Activated CD8-positive, alpha-beta memory T cell treated with anti-CD3 and anti-CD28 coated beads, Interleukin-2, amount 50 U/mL, for 1 hour (primary cell): ENCODE measurements around the gene SH3BGRL.

Experiments
- DNase-seq: peaks from one replicate; pipeline ENCODE4 v3.0.0-alpha.2; 2020; ENCODE audit errors: extremely low read depth

The SH3BGRL gene

DNA sequence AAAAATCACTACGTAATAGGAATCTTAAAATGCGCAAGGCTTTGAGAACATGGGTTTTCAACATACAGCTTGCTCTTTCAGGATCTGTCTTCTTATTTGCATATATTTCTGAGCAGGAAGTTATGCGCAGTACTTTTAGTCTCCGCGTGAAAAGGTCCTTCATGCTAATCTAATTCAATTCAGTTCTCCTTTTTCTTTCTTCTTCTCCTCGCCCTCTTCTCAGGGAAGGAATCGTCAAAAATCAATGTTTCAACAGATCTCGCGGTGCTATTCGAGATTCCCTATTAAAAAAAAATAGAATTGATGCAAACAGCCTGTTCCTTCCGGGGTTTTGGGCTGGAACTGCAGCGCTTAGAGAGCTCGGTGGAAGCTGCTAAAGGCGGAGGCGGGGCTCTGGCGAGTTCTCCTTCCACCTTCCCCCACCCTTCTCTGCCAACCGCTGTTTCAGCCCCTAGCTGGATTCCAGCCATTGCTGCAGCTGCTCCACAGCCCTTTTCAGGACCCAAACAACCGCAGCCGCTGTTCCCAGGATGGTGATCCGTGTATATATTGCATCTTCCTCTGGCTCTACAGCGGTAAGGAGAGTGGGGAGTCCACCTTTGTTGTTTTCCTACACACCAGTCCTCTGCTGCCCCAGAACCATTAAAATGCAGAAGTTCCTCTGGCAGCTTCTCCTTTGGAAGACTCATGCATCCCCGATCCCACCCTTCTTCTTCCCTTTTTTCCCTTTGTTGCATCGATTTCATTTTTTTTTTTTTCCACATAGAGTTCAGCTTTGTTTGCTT, at the start of gene SH3BGRL, which contains the start of gene HMGN5:
Gene SH3BGRL (plus strand): TSS at position 432 of the 785 bp plus-strand sequence. CDS start 99 bp downstream, at position 531.
Gene HMGN5 (minus strand): TSS at position 243 of the 785 bp plus-strand sequence. CDS start 80,364 bp downstream, outside the sequence.
- DNase-seq = peak; percentile 26

DNA sequence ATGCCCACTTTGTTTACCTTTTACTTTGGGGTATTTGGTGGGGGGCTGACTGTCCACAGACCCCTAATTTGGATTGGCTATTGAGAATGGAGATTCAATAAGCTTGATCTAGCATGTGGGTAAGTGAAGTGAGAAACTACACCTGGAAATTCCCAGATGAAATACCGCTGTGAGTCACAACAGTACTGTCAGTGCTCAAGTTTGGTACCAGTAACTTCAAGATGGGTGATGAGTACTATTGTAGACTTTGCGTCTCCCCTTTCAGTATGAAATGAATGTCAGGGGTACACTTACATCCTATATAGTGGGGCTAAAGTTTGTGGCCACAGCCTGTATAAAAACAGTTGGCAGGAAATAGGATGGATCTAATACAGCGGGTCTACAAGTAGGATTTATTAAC, 33.5 kb upstream of the SH3BGRL start:
- DNase-seq = no peak

DNA sequence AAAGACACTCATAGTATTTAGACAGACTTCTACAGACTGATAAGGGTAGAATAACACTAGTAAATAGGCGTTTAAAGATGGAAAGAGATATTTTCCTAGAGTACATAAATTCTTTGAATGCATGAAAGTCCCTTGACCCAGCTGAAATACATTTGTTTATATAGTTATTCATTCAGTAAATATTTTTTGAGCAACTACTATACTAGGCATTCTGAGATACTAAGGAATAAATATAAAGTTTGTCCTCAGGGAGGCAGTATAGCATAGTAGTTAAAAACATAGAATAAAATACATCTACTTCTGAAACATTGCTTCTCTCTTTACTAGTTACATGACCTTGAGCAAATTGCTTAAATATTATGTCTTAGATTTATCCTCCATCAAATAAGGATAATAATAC, 27.6 kb upstream of the SH3BGRL start:
- no peak for DNase-seq

DNA sequence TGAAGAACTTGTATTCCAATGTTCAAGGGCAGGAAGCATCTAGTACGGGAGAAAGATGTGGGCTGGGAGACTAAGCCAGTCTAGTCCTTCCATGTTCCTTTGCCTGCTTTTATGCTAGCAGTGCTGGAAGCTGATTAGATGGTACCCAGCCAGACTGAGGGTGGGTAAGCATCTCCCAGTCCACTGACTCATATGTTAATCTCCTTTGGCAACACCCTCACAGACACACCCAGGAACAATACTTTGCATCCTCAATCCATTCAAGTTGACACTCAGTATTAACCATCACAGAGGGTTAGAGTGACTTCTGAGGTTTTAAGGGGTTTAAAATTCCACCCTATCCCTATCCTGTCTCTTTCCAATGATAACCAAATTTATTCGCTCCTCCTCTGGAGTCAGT, 6.6 kb upstream of the SH3BGRL start:
- DNase-seq = no peak

DNA sequence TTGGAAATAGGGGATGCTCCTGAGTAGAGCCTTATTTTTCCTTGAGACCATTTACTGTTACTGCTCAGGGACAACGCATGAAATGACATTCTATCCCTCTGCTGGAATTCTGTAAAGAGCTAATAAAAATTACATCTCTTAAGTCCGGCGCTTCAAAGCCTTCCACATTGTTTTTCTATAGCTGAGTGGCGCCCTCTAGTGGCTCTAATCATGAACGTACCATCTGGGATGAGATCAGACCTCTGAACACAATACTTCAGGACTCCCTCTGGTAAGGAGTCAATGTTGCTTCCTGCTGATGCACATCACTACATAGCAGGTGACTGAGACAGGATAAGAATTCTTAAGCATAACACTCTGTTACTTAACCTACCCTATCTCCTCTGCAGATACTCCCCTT, 6.2 kb upstream of the SH3BGRL start:
- no peak for DNase-seq

DNA sequence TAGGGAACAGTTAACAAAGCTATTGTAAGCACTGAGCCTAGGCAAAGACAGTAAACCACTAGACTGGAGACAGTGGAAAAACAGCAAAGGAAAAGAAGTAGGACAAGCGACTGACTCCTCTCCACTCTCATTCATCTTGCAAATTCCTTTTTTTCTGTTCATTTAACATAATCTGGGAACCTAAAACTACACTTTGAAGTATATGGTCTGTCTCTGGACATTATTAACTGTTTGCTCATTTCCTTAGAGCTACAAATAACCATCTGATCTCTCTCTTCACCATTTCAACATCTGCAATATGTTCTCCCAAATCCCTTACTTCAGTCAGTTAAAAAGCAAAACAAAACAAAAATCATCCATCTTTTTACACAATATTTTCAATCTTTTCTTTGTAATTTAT, 831 bp upstream of the SH3BGRL start:
- DNase-seq = no peak

DNA sequence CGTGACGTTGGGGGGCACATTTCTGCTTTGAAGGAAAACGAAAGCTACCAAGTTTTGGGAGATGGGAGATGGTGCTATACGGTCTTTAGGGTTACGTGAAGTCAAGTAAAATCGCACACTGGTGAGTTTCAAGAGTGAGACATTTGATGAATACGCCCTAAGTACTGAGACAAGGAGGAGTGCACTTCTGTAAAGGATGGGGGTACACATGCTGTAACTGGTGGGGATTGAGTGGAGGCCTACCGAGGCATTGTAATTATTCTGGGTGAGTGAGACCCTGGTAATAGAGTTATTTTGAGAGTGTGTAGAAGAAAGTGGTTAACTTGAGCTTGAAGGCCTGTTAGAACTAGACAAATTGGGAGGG, 536 bp downstream of the SH3BGRL start:
- DNase-seq = no peak

DNA sequence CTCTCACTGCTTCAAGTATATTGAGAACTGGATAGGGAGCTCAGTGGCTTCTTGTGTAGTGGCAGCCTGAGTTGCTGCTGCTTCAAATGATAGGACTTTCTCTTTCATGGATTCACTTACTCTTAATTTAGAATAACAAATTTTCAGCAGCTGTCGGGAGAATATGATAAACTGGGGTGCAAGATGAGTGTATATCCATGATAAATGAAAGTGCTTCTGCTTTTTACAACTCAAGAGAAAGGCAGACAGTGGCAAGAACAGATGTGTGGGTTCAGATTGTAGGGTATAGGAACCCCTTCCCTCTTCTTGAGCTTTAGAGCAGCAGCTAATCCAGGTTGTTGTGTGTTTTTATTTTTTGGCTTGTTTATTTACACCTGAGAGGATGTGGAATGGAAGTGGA, 1.0 kb downstream of the SH3BGRL start:
- no peak for DNase-seq

DNA sequence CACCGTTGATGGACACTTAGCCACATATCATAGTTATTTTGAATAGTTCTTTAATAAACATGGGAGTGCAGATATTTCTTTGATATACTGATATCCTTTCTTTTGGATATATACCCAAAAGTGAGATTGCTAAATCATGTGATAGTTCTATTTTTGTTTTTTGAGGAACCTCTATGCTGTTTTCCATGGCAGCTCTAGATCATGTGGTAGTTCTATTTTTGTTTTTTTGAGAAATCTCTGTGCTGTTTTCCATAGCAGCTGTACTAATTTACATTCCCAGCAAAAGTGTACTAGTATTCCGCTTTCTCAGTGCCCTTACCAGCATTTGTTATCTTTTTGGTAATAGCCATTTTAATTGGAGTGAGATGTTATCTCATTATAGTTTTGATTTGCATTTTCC, 3.6 kb downstream of the SH3BGRL start:
- DNase-seq = no peak

DNA sequence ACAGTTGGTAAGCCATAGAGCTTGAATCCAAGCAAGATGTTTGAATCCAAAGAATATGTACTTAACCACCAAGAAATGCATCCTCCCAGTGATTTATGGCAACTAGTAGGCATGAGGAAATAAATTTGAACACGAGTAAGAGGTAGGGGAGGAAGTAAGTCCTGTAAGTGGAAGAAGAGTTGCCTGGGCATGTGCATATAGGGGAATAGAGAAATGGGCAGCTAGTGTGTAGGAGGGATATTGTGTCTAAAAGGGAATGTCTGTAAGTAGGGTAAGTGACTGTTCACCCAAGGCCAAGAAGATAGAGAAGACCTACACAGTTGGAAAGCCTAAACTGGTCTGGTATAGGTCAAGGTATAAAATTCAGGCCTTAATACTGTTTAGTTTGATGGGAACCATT, 4.6 kb downstream of the SH3BGRL start:
- DNase-seq = no peak

DNA sequence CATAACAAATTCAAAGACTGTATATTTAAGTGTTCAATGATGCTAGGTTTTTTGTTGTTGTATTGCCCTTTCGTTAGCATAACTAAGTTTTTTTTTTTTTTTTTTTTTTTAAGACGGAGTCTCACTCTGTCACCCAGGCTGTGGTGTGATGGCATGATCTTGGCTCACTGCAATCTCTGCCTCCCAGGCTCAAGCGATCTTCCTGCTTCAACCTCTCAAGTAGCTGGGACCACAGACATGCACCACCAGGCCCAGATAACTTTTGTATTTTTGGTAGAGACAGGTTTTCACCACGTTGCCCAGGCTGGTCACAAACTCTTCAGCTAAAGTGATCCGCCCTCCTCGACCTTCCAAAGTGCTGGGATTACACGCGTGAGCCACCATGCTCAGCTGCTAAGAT, 7.0 kb downstream of the SH3BGRL start:
- DNase-seq = no peak

DNA sequence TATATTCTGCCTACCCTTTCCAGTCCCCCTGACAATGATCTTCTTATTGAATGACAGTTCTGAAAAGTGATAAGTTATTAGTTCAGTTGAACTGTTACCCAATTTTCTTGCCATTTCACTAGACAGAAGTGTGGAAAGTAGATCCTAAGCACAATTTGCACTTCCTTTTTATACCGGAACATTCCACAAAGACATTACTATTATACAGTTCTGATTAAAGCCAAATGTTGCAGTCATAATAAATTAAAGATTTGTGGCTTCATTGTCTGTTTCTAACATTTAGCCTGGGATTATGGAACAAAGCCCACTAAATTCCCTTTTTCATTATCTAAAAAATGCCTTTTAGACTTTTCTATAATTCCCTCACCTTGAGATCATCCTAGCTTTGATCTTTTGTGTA, 13.8 kb downstream of the SH3BGRL start:
- no peak for DNase-seq

DNA sequence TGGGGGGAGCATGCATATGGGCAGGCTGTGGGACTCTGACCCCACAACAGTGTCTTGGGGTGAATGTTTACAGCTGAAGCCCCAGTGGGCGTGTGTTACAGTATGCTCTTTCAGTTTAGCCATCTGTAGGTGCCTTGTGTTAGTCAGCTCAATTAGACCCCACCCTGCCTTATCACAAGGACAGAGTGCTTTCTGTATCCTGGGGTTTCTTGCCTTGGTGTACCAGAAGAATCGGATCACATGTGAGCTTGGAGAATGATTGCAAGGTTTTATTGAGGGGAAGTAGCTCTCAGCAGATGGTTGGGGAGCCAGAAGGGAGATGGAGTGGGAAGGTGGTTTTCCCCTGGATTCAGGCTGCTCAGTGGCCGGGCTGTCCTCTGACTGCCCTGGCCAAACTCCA, 27.3 kb downstream of the SH3BGRL start:
- DNase-seq = no peak

DNA sequence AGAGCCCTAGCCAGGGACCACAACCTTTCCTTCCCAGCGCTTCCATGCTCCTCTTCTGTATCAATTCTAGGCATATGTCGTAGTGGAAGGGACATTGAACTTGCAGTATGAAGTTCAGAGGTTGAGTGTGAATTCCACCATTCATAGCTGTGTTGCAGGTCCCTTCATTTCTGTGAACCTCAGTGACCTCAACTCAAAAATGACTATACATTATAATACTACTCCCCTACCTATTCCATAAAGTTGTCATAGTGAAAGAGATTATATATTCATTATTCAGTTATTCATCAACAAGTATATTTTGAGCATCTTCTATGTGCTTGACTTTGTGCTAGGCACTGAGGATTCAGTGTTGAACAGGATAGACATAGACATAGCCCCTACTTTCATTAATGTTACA, 28.0 kb downstream of the SH3BGRL start:
- no peak for DNase-seq

DNA sequence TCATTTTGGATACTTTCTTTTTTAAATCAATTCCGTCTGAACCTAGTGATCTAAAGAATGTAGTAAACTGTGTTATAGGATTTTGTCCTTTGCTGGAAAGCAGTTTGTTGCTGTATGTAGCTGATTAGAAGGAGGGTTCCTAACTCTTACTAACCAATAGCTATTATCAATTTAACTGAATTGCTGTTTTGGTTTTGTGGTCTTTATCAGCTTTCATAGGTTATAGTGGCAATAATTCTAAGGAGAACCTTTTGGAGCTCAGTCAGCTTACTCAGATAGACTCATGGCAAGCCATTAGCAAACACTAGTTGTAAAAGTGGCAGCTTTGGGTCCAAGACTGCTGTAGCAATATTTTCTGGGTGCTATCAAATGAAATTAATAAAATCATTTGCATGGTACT, 29.6 kb downstream of the SH3BGRL start:
- no peak for DNase-seq

DNA sequence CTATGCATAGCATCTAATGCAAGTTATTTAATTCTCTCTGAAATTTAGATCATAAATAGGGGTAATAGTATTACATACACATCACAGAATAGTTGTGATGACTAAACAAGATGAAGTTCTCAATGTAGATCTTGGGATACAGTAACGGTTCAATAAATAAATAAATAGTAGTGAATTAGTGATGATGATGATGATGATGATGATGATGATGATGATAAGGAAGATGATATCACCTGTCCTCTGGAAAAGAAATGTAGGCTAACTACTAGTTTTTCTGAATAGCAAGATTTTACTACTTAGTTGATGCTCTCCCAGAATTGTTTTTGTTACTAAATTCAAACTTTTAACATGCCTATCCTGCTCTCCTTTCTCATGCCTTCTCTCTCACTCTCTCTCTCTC, 30.3 kb downstream of the SH3BGRL start:
- no peak for DNase-seq

DNA sequence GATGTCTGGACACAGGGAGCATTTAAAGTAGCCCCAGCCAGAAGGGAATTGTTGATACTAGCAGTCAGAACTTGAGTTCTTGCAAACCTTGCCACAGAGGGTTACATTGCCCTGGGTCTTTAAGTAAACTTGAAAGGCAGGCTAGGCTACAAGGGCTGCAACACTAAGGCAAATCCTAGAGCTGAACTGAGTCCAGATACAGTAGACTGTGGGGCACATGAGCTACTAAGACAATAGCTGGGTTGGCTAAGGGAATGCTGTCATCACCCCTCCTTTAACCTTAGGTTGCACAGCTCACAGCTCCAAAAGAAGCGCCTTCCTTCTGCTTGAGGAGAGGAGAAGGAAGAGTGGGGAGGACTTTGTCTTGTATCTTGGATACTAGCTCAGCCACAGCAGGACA, 35.6 kb downstream of the SH3BGRL start:
- DNase-seq = no peak

DNA sequence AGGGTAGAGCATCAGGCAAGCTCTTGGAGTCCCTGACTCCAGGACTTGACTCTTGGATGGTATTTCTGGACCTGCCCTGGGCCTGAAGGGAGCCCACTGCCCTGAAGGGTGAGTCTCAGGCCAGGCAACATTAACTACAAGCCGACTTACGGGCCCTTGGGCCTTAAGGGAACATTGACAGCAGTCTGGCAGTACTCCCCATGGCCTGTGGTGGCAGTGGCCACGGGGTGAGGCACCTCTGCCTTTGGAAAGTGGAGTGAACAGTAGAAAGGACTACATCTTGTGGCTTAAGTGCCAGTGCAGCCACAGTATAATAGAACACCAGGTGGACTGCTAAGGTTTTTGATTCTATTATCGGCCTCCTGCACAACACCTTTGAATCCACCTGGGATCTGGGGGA, 36.3 kb downstream of the SH3BGRL start:
- no peak for DNase-seq

DNA sequence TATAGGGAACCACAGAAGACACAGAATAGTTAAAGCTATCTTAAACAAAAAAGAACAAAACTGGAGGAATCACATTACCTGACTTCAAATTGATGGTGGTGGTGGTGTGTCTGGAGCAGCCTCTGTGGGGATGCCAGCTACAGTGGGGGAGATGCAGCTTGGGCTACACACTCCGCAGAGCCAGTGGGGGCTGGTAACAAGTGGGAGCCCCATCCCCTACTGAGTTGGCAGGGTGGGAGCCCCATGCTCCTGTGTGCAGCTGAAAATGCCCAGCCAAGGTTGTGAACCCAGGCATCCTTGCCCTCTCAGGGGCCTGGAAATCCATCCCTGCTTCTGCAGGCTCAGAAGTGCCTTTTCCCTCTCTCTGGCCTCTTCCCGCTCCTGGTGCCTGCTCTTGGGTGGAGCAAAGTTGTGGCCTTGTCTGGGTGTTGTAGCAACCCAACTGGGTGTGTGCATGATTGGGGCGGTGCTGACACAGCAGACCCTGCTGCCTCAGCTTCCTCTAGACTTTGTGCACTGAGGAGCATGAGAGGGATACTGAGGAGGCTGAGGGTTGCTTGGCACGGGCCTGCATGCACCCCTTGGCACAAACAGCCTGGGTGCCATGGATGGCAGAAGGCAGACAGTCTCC, 38.9 kb downstream of the SH3BGRL start:
- no peak for DNase-seq

DNA sequence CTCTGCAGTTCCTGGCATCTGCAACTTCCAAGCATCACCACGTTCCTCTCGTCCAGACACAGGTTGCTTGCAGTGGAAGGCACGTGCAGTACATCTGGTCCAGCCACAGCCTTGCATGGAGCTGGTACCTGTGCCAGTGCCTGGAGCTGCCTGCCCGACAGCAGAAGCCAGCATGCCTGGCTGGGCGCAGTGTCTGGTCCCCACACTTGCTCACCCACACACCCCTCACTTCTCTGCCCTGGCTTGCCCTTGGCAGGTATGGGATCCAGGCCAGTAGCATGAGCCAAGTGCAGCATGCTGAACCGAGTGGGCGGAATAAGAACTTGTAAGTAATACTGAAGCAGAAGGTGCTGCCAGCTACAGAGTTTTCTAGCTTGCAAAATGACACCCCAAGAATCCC, 39.9 kb downstream of the SH3BGRL start:
- DNase-seq = no peak

DNA sequence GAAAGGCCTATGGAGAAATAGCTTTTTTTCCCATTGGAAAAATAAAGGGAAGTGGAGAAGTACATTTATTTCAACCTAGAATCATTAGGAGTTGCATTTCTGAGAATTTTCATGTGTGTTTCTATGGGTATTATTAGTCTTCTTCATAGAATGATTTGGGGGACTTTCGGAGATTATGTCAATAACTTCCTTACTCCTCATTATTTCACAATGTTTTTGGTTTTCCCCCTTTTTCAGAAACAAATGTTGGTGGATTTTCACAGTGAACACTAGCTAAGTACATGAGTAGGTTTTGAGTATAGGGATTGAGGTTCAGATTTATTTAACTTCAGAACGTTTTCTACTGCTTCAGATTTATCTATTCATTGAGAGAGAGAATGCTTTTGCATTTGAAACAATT, 54.0 kb downstream of the SH3BGRL start:
- DNase-seq = no peak

DNA sequence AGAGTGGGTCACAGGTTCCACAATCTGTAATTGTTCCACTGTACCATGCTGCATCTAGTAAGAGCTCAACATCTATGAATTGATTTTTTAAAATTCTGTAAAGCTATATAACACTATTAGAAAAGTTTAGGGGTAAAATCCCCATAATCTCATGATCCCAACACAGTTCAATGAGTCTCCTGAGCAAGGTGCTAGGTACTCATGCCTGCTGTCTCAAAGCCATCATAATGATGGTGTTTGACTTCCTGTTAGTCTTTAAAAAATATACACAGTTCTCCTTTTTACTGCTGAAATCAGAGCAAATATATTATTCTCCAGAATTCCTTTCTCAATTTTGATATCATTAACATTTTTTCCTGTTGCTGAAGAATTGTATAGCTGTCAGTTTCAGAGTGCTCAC, 55.9 kb downstream of the SH3BGRL start:
- no peak for DNase-seq

DNA sequence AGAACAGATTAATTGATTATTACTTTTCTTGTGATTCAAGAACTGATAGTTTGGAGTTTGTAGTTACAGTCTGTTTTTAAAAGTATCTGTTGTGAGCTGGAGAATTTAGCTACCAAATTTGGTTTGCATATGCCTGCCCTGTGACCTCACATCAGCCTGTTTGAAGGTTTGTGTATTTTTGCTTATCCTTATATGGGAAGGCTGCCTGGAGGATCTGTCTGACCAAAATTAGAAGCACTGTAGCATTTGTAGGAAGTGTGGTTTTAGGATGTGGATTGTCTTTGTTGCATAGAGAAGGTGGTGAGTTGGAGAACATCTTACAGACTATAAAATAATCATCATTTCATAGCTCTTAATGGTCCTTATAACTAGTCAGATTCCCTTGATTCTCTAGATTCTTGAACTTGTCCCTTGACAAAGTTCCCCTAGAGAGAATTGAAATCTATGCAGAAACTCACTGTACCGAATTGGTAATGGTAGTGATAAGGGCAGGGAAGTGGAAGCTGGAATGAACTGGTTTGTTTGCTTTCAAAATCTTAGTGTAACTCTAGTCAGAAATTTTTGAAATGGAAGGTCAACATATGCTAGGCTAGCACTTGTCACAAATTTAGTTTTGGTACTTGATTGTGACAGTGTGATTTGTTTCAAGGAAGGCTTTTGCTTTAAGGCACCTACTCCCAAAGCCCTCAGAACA, 57.3 kb downstream of the SH3BGRL start:
- no peak for DNase-seq
